Measurements from ENCODE around the gene SYNGR3. TPM values are rescaled to one million over a fixed set of nuclear protein-coding genes. Genes with fewer than 3 reads are reported as not detected.

Gene SYNGR3
- total and polyA plus RNA-seq, 2 of the 13 experiments (the other 11 are each of a cell fraction or from before 2014, with no cell fraction given) = 0.97 to 5.7 TPM

GRCh38 chr16:1971796-1972489, 17.8 kb upstream of the SYNGR3 start, which contains the start of gene TBL3 (continued):
- 0 out of 2 replicates have a peak, but pooled peaks have one; percentile 64 for TF ChIP-seq ZBTB44 (CRISPR knock-in tag; IDR thresholded peaks at IDR 0.05)
- peak; percentile 30; the same call in 1 of the 2 replicates for TF ChIP-seq ZNF225 (CRISPR knock-in tag; IDR thresholded peaks at IDR 0.05)
- no peak for TF ChIP-seq ZSCAN22 (CRISPR knock-in tag; IDR thresholded peaks at IDR 0.05)
- TF ChIP-seq CBX5 (CRISPR knock-in tag; IDR thresholded peaks at IDR 0.05; ENCODE audit: borderline replicate concordance) = peak; percentile 97; the same call in 1 of the 2 replicates
- TF ChIP-seq ZNF772 (CRISPR knock-in tag; IDR thresholded peaks at IDR 0.05) = peak; percentile 74; the same call in 1 of the 2 replicates
- TF ChIP-seq PHF21A (CRISPR knock-in tag; IDR thresholded peaks at IDR 0.05) = peak; percentile 88
- no peak for TF ChIP-seq MYNN (CRISPR knock-in tag; IDR thresholded peaks at IDR 0.05; ENCODE audit: low read depth)
- TF ChIP-seq YY1 (IDR thresholded peaks at IDR 0.05; ENCODE audit: insufficient read depth, insufficient replicate concordance, low read depth, low read length) = peak; percentile 100
- peak; percentile 93 for TF ChIP-seq KLF11 (CRISPR knock-in tag; IDR thresholded peaks at IDR 0.05)
- peak; percentile 79; the same call in 1 of the 2 replicates for TF ChIP-seq ZNF317 (CRISPR knock-in tag; IDR thresholded peaks at IDR 0.05)
- TF ChIP-seq FOXK1 (CRISPR knock-in tag; IDR thresholded peaks at IDR 0.05; ENCODE audit: borderline replicate concordance, low read depth) = peak; percentile 98
- peak; percentile 93; the same call in 1 of the 2 replicates for TF ChIP-seq FUBP1 (CRISPR knock-in tag; IDR thresholded peaks at IDR 0.05; ENCODE audit: borderline replicate concordance)
- TF ChIP-seq FIP1L1 (IDR thresholded peaks at IDR 0.05; ENCODE audit: borderline replicate concordance, insufficient read depth, low read depth, low read length) = no peak
- TF ChIP-seq ZNF512 (CRISPR knock-in tag; IDR thresholded peaks at IDR 0.05) = no peak
- peak; percentile 88 for TF ChIP-seq ZFY (CRISPR knock-in tag; IDR thresholded peaks at IDR 0.05)
- peak; percentile 41 for TF ChIP-seq AGO2 (optimal IDR thresholded peaks at IDR 0.05; ENCODE audit: low read depth, low read length)
- no peak for TF ChIP-seq RFX1 (IDR thresholded peaks at IDR 0.05)
- TF ChIP-seq HINFP (CRISPR knock-in tag; IDR thresholded peaks at IDR 0.05; ENCODE audit: low read depth) = peak; percentile 86; the same call in 1 of the 2 replicates
- TF ChIP-seq NCOA2 (CRISPR knock-in tag; IDR thresholded peaks at IDR 0.05) = 0 out of 2 replicates have a peak, but pooled peaks have one; percentile 47
- TF ChIP-seq ZNF883 (CRISPR knock-in tag; IDR thresholded peaks at IDR 0.05; ENCODE audit: not compliant biosample characterization) = peak; percentile 77
- TF ChIP-seq ZMAT3 (CRISPR knock-in tag; conservative IDR thresholded peaks at IDR 0.05) = peak; percentile 93
- TF ChIP-seq EP300 (IDR thresholded peaks at IDR 0.05; ENCODE audit: low read depth in 2 of 2, low read length in 2 of 2) = 0 out of 4 replicates have a peak, but pooled peaks of 1 of the 2 experiments have one; percentile 49
- TF ChIP-seq EP300 (CRISPR knock-in tag; IDR thresholded peaks at IDR 0.05; ENCODE audit: borderline replicate concordance) = no peak; the same call in 1 of the 2 replicates

Data from HepG2 (cell line).